OCI-LY1 (cell line): ENCODE results near the gene METTL9.

Experiments used
- H2AFZ ChIP-seq: fragments of 200-600 bp; sonication (generic), shearing (Covaris generic); 2 replicates; pipeline ENCODE4 v1.6.0; 2014; ENCODE audit warnings: antibody characterized with exemption, mild to moderate bottlenecking, low read length
- H3F3A ChIP-seq: fragments of 200-600 bp; sonication (generic), shearing (Covaris generic); 2 replicates; pipeline ENCODE4 v1.6.0; 2014; ENCODE audit warnings: mild to moderate bottlenecking, antibody characterized with exemption, low read length, moderate library complexity; ENCODE audit not compliant: insufficient read depth
- H3K27ac ChIP-seq: fragments of 200-600 bp; sonication (generic); 2 replicates; pipeline ENCODE4 v1.5.1; 2014; ENCODE audit warnings: low read length, mixed run types, mild to moderate bottlenecking, low read depth; ENCODE audit not compliant: poor library complexity, severe bottlenecking
- H3K27me3 ChIP-seq: fragments of 200-600 bp; sonication (generic); 2 replicates; pipeline ENCODE4 v1.6.0; 2014; ENCODE audit warnings: antibody characterized with exemption, mild to moderate bottlenecking, low read length, moderate library complexity; ENCODE audit not compliant: insufficient read depth
- H3K36me3 ChIP-seq: fragments of 200-600 bp; sonication (generic); 2 replicates; pipeline ENCODE4 v1.6.1; 2014; ENCODE audit warnings: mild to moderate bottlenecking, antibody characterized with exemption, low read length, moderate library complexity, mixed read lengths; ENCODE audit not compliant: insufficient read depth
- H3K4me1 ChIP-seq: fragments of 200-600 bp; sonication (generic); 2 replicates; pipeline ENCODE4 v1.5.1; 2014; ENCODE audit warnings: mild to moderate bottlenecking, low read length, moderate library complexity; ENCODE audit not compliant: insufficient read depth, severe bottlenecking
- H3K4me2 ChIP-seq: fragments of 200-600 bp; sonication (generic), shearing (Covaris generic); 2 replicates; pipeline ENCODE4 v1.6.1; 2014; ENCODE audit warnings: low read length
- H3K4me3 ChIP-seq: fragments of 200-600 bp; sonication (generic); 2 replicates; pipeline ENCODE4 v1.5.1; 2014; ENCODE audit warnings: low read length, low read depth, mild to moderate bottlenecking, mixed read lengths; ENCODE audit not compliant: poor library complexity, severe bottlenecking
- H3K79me2 ChIP-seq: fragments of 200-600 bp; shearing (Covaris generic); 2 replicates; pipeline ENCODE4 v1.6.1; 2016; ENCODE audit warnings: mixed run types, low read length, mixed read lengths; ENCODE audit not compliant: insufficient read depth
- H3K9ac ChIP-seq: fragments of 200-600 bp; sonication (generic), shearing (Covaris generic); 2 replicates; pipeline ENCODE4 v1.6.1; 2014; ENCODE audit warnings: mild to moderate bottlenecking, low read length, mixed read lengths
- H3K9me2 ChIP-seq: fragments of 200-600 bp; sonication (generic), shearing (Covaris generic); 2 replicates; pipeline ENCODE4 v1.6.1; 2014; ENCODE audit warnings: low read depth, mild to moderate bottlenecking, low read length, mixed read lengths
- H3K9me3 ChIP-seq: fragments of 200-600 bp; shearing (Covaris generic); 2 replicates; pipeline ENCODE4 v1.6.1; 2014; ENCODE audit warnings: low read length, mixed read lengths
- H4K20me1 ChIP-seq: fragments of 200-600 bp; sonication (generic), shearing (Covaris generic); 2 replicates; pipeline ENCODE4 v1.6.0; 2016; ENCODE audit warnings: mild to moderate bottlenecking, low read length; ENCODE audit not compliant: insufficient read depth
- CTCF ChIP-seq: fragments of 200-600 bp; sonication (generic), shearing (Covaris generic); IDR thresholded peaks from 2 replicates; pipeline ENCODE4 v1.5.1; 2017; ENCODE audit warnings: mild to moderate bottlenecking, antibody characterized with exemption, low read length, moderate library complexity, mixed read lengths
- EZH2 ChIP-seq: fragments of 200-600 bp; sonication (generic), shearing (Covaris generic); IDR thresholded peaks from 2 replicates; pipeline ENCODE4 v1.8.0; 2017; ENCODE audit warnings: borderline replicate concordance, mixed run types, mild to moderate bottlenecking, antibody characterized with exemption, low read length, moderate library complexity, mixed read lengths

The METTL9 gene

GRCh38 chr16:21619765-21620425, 20.5 kb downstream of the METTL9 start:
- TF ChIP-seq EZH2 (no peak), CTCF (no peak)
- Histone ChIP-seq H3K79me2 (no peaks in the 10 kb centered on the region; the same call in 1 of the 2 replicates), H4K20me1 (no peaks in the 10 kb centered on the region), H3K27ac (no peak overlapping the region), H3K36me3 (peaks cover 55% of the 10 kb centered on the region; the same call in 1 of the 2 replicates), H3K4me2 (no peak overlapping the region), H3K9me3 (no peaks in the 10 kb centered on the region), H3K27me3 (no peaks in the 10 kb centered on the region), H3K9ac (no peak overlapping the region), H3F3A (no peaks in the 10 kb centered on the region), H3K4me1 (peaks cover 10% of the 10 kb centered on the region), H3K9me2 (no peaks in the 10 kb centered on the region), H3K4me3 (no peak overlapping the region), H2AFZ (no peak overlapping the region)

DNA sequence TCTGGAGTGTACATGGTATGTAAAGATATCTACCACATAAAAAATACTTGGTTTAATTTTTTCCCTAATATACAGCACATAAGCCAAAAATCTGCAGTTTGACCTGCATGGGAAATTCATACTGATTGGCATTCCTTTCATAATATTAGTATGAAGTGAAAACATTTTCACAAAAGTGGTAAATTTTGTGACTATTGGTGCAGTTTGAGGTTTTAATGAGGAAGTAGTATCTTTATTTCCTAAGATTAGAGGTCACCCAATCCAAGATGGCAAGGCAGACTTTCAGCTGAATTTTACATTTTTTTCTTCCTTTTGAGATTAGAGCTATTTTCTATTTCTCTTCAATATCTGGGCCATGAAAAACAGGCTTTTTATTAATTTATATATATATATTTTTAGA, 21.2 kb downstream of the METTL9 start:
- no peaks in the 10 kb centered on the region for H3F3A ChIP-seq
- no peak for TF ChIP-seq CTCF
- no peak for TF ChIP-seq EZH2
- H3K9me2 ChIP-seq = no peaks in the 10 kb centered on the region
- no peak overlapping the region for H3K4me2 ChIP-seq
- H3K27me3 ChIP-seq = no peaks in the 10 kb centered on the region
- no peak overlapping the region for H2AFZ ChIP-seq
- H3K4me3 ChIP-seq = no peak overlapping the region
- H3K4me1 ChIP-seq = peaks cover 5% of the 10 kb centered on the region
- H3K79me2 ChIP-seq = no peaks in the 10 kb centered on the region; the same call in 1 of the 2 replicates
- no peaks in the 10 kb centered on the region for H3K9me3 ChIP-seq
- H3K27ac ChIP-seq = no peak overlapping the region
- H3K36me3 ChIP-seq = peaks cover 56% of the 10 kb centered on the region; the same call in 1 of the 2 replicates
- no peaks in the 10 kb centered on the region for H4K20me1 ChIP-seq
- no peak overlapping the region for H3K9ac ChIP-seq

GRCh38 chr16:21622545-21622944, 23.2 kb downstream of the METTL9 start:
- Histone ChIP-seq H2AFZ (no peak overlapping the region), H3K36me3 (peaks cover 59% of the 10 kb centered on the region), H3K79me2 (no peaks in the 10 kb centered on the region; the same call in 1 of the 2 replicates), H3K9me2 (no peaks in the 10 kb centered on the region), H3K9ac (no peak overlapping the region), H3K27ac (no peak overlapping the region), H3K4me2 (no peak overlapping the region), H3K9me3 (no peaks in the 10 kb centered on the region), H3F3A (no peaks in the 10 kb centered on the region), H3K27me3 (no peaks in the 10 kb centered on the region), H3K4me1 (peaks cover 9% of the 10 kb centered on the region), H3K4me3 (no peak overlapping the region), H4K20me1 (no peaks in the 10 kb centered on the region)
- TF ChIP-seq CTCF = no peak
- TF ChIP-seq EZH2 = no peak
